Liver (tissue), 9 donors: ENCODE measurements around the gene OR10W1. TPM values are rescaled to one million over a fixed set of nuclear protein-coding genes. Genes with fewer than 3 reads are reported as not detected.

Source experiments
- DNase-seq: peaks from one replicate; pipeline ENCODE4 v3.0.0-alpha.2; 2017; ENCODE audit warnings: low spot score
- H3K27ac ChIP-seq, 2 donors: one replicate each; pipeline ENCODE4 v1.7.0; 2013; ENCODE audit warnings: inconsistent platforms in 2 of 2, low read length in 2 of 2, control low read depth in 1 of 2, low read depth in 1 of 2, mild to moderate bottlenecking in 1 of 2
- H3K27me3 ChIP-seq, 4 donors: one replicate each; pipeline versions ENCODE4 v1.6.1 to v1.7.0; 2013; ENCODE audit warnings: low read length in 3 of 4, inconsistent platforms in 1 of 4, mild to moderate bottlenecking in 1 of 4, moderate library complexity in 1 of 4; ENCODE audit not compliant: control insufficient read depth in 4 of 4, insufficient read depth in 4 of 4
- H3K36me3 ChIP-seq, 4 donors: one replicate each; pipeline versions ENCODE4 v1.6.1 to v1.7.0; 2013; ENCODE audit warnings: low read length in 3 of 4, mild to moderate bottlenecking in 3 of 4, low read depth in 1 of 4, moderate library complexity in 1 of 4; ENCODE audit not compliant: control insufficient read depth in 4 of 4, insufficient read depth in 3 of 4
- H3K4me1 ChIP-seq, 4 donors: one replicate each; pipeline versions ENCODE4 v1.6.1 to v1.7.0; 2013; ENCODE audit warnings: low read length in 3 of 4, mild to moderate bottlenecking in 3 of 4, moderate library complexity in 1 of 4; ENCODE audit not compliant: control insufficient read depth in 4 of 4, insufficient read depth in 4 of 4
- H3K4me3 ChIP-seq, 3 donors: one replicate each; pipeline versions ENCODE4 v1.6.1 to v1.7.0; 2013; ENCODE audit warnings: low read length in 3 of 3, control low read depth in 1 of 3, low read depth in 1 of 3, mild to moderate bottlenecking in 1 of 3
- H3K9ac ChIP-seq, 2 donors: one replicate each; pipeline ENCODE4 v1.7.0; 2013; ENCODE audit warnings: low read length in 2 of 2, mild to moderate bottlenecking in 2 of 2, moderate library complexity in 2 of 2, control low read depth in 1 of 2, low read depth in 1 of 2
- H3K9me3 ChIP-seq, 4 donors: one replicate each; pipeline versions ENCODE4 v1.6.1 to v1.7.0; 2013; ENCODE audit warnings: low read length in 3 of 4; ENCODE audit not compliant: control insufficient read depth in 4 of 4
- ATF3 ChIP-seq: IDR thresholded peaks from 2 replicates; pipeline ENCODE4 v1.6.1; 2016; ENCODE audit warnings: antibody characterized with exemption
- CTCF ChIP-seq: fragments of 150-350 bp; IDR thresholded peaks from 2 replicates; pipeline ENCODE4 v1.5.1; 2017; ENCODE audit warnings: improper control_type of control experiment, low read depth, low read length; ENCODE audit not compliant: missing input control
- EGR1 ChIP-seq, 2 donors: IDR thresholded peaks; 2 replicates each; pipeline ENCODE4 v1.6.1; 2016 to 2018; ENCODE audit warnings: antibody characterized with exemption in 2 of 2, low read depth in 2 of 2
- FOXA1 ChIP-seq: IDR thresholded peaks from 2 replicates; pipeline ENCODE4 v1.6.1; 2016; ENCODE audit warnings: antibody characterized with exemption
- FOXA2 ChIP-seq: IDR thresholded peaks from 2 replicates; pipeline ENCODE4 v1.6.1; 2016; ENCODE audit warnings: antibody characterized with exemption
- GABPA ChIP-seq, 2 donors: IDR thresholded peaks in 1 of 2; conservative IDR thresholded peaks in 1 of 2; 2 replicates each; pipeline ENCODE4 v1.6.1; 2016; ENCODE audit warnings: antibody characterized with exemption in 2 of 2, mild to moderate bottlenecking in 1 of 2, moderate library complexity in 1 of 2
- HNF4A ChIP-seq, 2 donors: conservative IDR thresholded peaks; 2 replicates each; pipeline ENCODE4 v1.6.1; 2016; ENCODE audit warnings: antibody characterized with exemption in 2 of 2, mild to moderate bottlenecking in 2 of 2
- HNF4G ChIP-seq: IDR thresholded peaks from 2 replicates; pipeline ENCODE4 v1.6.1; 2016; ENCODE audit warnings: antibody characterized with exemption
- JUND ChIP-seq, 2 donors: IDR thresholded peaks; 2 replicates each; pipeline ENCODE4 v1.6.1; 2016; ENCODE audit warnings: antibody characterized with exemption in 2 of 2
- MAX ChIP-seq: IDR thresholded peaks from 2 replicates; pipeline ENCODE4 v1.6.1; 2016; ENCODE audit warnings: antibody characterized with exemption
- NR2F2 ChIP-seq: IDR thresholded peaks from 2 replicates; pipeline ENCODE4 v1.6.1; 2016; ENCODE audit warnings: antibody characterized with exemption
- RAD21 ChIP-seq, 2 donors: IDR thresholded peaks; 2 replicates each; pipeline ENCODE4 v1.6.1; 2016; ENCODE audit warnings: antibody characterized with exemption in 2 of 2, mild to moderate bottlenecking in 2 of 2
- RXRA ChIP-seq, 2 donors: IDR thresholded peaks; 2 replicates each; pipeline ENCODE4 v1.6.1; 2017 to 2018; ENCODE audit warnings: antibody characterized with exemption in 2 of 2, mild to moderate bottlenecking in 1 of 2
- SP1 ChIP-seq: IDR thresholded peaks from 2 replicates; pipeline ENCODE4 v1.6.1; 2018; ENCODE audit warnings: antibody characterized with exemption, mild to moderate bottlenecking
- TAF1 ChIP-seq: conservative IDR thresholded peaks from 2 replicates; pipeline ENCODE4 v1.6.1; 2016; ENCODE audit warnings: antibody characterized with exemption, mild to moderate bottlenecking
- YY1 ChIP-seq: IDR thresholded peaks from 2 replicates; pipeline ENCODE4 v1.6.1; 2016; ENCODE audit warnings: antibody characterized with exemption, mild to moderate bottlenecking
- WGBS: extraction: QIAGEN DNeasy Blood & Tissue Kit; methylation state at CpG from one replicate; pipeline ENCODE4 v1.1.7; 2013; 5-methylcytosine and 5-hydroxymethylcytosine counted together
- polyA plus RNA-seq, 2 donors: library from polyadenylated mRNA; stranded (reverse) in 1 of 2; unstranded in 1 of 2; fragments of 200-250 nt in 1 of 2; fragments of >200 nt in 1 of 2; fragmentation: Nextera tagmentation in 1 of 2; extraction: Ambion mirVana in 1 of 2; gene quantifications; one replicate each; pipeline versions ENCODE4 v1.2.1 to v1.2.3, GENCODE V29; 2013 to 2015
- total RNA-seq, 2 donors: library from RNA; depleted of rRNA; stranded (reverse); fragments of >200 nt; gene quantifications; one replicate each; pipeline ENCODE4 v1.2.3, GENCODE V29; 2014
- TF ChIP-seq, protein P1 (sequence below): IDR thresholded peaks from 2 replicates; pipeline ENCODE4 v1.6.1; 2016; ENCODE audit warnings: antibody characterized with exemption, mild to moderate bottlenecking
- TF ChIP-seq, protein P2 (sequence below): IDR thresholded peaks from 2 replicates; pipeline ENCODE4 v1.6.1; 2016; ENCODE audit warnings: antibody characterized with exemption
- donor health status: healthy.
- donor health status: healthy.
- donor health status: healthy.
- donor health status: healthy.
- donor health status: healthy.

OR10W1 gene
- total and polyA plus RNA-seq, 4 donors: not detected

DNA sequence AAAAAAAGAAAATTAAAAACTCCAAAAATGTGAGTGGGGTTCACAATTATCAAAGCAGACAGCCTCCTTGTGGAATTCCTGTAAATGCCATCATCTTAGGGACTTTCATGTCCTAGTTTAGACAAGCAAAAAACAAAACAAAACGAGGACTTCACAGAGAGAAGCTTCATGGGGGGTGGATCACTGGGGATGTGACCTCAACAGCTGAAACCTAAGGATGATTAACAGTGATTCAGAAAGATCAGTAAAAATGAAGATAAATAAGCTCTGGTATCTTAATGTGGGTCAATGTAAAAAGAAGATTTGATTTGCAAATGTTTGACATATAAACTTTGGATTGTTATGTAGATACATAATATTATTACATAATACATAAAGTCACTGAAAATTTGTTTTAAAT lies 8.1 kb upstream of the OR10W1 start (continued):
- TF ChIP-seq, protein P1, sequence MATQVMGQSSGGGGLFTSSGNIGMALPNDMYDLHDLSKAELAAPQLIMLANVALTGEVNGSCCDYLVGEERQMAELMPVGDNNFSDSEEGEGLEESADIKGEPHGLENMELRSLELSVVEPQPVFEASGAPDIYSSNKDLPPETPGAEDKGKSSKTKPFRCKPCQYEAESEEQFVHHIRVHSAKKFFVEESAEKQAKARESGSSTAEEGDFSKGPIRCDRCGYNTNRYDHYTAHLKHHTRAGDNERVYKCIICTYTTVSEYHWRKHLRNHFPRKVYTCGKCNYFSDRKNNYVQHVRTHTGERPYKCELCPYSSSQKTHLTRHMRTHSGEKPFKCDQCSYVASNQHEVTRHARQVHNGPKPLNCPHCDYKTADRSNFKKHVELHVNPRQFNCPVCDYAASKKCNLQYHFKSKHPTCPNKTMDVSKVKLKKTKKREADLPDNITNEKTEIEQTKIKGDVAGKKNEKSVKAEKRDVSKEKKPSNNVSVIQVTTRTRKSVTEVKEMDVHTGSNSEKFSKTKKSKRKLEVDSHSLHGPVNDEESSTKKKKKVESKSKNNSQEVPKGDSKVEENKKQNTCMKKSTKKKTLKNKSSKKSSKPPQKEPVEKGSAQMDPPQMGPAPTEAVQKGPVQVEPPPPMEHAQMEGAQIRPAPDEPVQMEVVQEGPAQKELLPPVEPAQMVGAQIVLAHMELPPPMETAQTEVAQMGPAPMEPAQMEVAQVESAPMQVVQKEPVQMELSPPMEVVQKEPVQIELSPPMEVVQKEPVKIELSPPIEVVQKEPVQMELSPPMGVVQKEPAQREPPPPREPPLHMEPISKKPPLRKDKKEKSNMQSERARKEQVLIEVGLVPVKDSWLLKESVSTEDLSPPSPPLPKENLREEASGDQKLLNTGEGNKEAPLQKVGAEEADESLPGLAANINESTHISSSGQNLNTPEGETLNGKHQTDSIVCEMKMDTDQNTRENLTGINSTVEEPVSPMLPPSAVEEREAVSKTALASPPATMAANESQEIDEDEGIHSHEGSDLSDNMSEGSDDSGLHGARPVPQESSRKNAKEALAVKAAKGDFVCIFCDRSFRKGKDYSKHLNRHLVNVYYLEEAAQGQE: no peak
- no peak for TF ChIP-seq ATF3
- no peak for TF ChIP-seq JUND (IDR thresholded peaks at IDR 0.05)
- no peak for TF ChIP-seq FOXA2
- no peak for TF ChIP-seq MAX
- no peak for TF ChIP-seq RAD21 (IDR thresholded peaks at IDR 0.05)

GRCh38 chr11:58275002-58275401 lies 6.9 kb upstream of the OR10W1 start:
- TF ChIP-seq EGR1 (IDR thresholded peaks at IDR 0.05; ENCODE audit: low read depth in 2 of 2) (no peak), SP1 (no peak), FOXA2 (no peak), HNF4A (conservative IDR thresholded peaks at IDR 0.05) (no peak), NR2F2 (no peak), FOXA1 (no peak), TAF1 (no peak), RAD21 (IDR thresholded peaks at IDR 0.05) (no peak), CTCF (no peak), MAX (no peak), ATF3 (no peak), HNF4G (no peak), RXRA (IDR thresholded peaks at IDR 0.05) (no peak), YY1 (no peak), GABPA (IDR thresholded peaks at IDR 0.05 in 1 of 2, conservative IDR thresholded peaks at IDR 0.05 in 1 of 2) (no peak)
- TF ChIP-seq, protein P1: no peak
- TF ChIP-seq, protein P2, sequence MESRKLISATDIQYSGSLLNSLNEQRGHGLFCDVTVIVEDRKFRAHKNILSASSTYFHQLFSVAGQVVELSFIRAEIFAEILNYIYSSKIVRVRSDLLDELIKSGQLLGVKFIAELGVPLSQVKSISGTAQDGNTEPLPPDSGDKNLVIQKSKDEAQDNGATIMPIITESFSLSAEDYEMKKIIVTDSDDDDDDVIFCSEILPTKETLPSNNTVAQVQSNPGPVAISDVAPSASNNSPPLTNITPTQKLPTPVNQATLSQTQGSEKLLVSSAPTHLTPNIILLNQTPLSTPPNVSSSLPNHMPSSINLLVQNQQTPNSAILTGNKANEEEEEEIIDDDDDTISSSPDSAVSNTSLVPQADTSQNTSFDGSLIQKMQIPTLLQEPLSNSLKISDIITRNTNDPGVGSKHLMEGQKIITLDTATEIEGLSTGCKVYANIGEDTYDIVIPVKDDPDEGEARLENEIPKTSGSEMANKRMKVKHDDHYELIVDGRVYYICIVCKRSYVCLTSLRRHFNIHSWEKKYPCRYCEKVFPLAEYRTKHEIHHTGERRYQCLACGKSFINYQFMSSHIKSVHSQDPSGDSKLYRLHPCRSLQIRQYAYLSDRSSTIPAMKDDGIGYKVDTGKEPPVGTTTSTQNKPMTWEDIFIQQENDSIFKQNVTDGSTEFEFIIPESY: no peak
- H3K9me3 ChIP-seq: no peaks in the 10 kb centered on the region
- no peak overlapping the region for H3K9ac ChIP-seq
- no peak for DNase-seq
- no peaks in the 10 kb centered on the region for H3K4me1 ChIP-seq
- no peaks in the 10 kb centered on the region for H3K27me3 ChIP-seq
- WGBS: 57% methylated on average over 2 of the region's 2 CpGs
- H3K36me3 ChIP-seq: no peaks in the 10 kb centered on the region
- H3K4me3 ChIP-seq: no peak overlapping the region
- no peak overlapping the region for H3K27ac ChIP-seq
